Frontal cortex (tissue), 4 donors: Measurements from ENCODE around the gene POU2F3. TPM values are rescaled to one million over a fixed set of nuclear protein-coding genes. Genes with fewer than 3 reads are reported as not detected.

Experiments used
- DNase-seq, 2 donors: peaks; one replicate each; pipeline ENCODE4 v3.0.0; 2012; ENCODE audit warnings: low spot score in 2 of 2
- FAIRE-seq: peaks from 2 replicates; lab custom pipeline; 2012; peaks lifted over from hg19 to GRCh38; lab: Jason Lieb, UNC
- total RNA-seq: library from RNA; depleted of rRNA; stranded (reverse); fragments of >200 nt; gene quantifications from one replicate; pipeline ENCODE4 v1.2.3, GENCODE V29; 2014
- donor health status: control.
- donor health status: control.
- donor health status: control.

The POU2F3 gene
- total RNA-seq, 1 donor from 2014 or later: 0.41 TPM

DNA sequence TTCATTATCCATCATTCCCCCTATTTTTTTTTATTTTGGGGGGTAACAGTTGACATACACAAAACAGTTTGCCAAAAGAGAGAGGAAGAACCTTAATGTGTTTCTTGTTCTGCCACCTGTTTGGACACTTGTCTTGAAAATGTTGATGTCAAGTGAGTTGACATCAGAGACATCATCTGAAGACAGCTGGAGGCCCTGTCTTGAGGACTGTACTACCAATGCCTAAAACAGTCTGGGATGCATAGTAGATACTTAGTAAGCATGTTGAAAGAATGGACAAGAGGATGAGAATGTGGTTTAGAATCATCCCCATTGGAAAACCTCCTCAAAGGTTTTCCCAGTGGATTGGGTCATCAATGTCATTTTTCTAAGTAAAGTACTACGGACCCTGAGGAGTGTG is 93.9 kb downstream of the POU2F3 start:
- FAIRE-seq: no peak
- DNase-seq: no peak

DNA sequence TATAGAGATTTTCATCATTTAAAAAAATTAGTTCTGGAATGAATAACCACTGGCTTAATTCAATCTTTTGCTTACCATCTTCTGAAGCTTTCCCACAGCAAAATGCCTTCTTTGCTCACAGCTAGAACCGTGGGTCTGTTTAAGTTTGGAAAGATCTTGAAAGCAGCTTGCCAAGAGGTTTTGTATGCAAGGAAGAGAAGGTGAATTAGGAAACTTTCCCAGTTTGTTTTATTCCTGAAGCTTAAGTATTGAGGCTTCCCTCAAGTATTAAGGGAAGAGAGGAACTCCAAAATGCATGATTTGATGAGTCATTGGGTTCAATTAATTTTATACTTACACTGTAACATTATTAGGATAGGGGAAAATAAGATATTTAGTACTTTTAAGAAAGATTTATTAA is 94.4 kb downstream of the POU2F3 start:
- DNase-seq (no peak), FAIRE-seq (no peak)

DNA sequence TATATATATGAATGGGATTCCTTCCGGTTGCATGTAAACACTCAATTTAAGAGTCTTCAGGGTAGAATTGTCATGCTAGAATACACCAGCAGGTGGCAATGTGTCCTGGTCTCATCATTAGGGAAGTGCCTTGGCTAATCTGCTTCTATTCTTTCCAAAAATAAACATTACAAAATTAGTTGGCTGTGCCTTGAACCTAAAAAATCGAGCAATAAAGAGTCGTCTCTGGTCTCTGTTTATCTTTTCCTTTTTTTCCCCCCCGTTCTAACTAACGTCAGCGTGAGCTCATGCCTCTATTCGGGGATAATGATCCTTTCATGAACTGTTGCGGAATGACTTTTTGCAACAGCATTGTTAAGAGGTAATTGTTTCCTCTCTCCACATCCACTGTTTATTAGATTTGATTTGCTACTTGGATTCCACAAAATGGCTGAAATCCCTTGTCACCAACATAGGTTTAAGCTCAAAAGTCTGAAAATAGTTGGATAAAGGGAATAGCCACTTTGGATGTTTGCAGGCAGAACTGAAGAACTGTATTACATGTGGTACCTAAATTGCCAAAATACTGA is 95.0 kb downstream of the POU2F3 start:
- DNase-seq (peak; percentile 59 to 74), FAIRE-seq (peak; percentile 15)

DNA sequence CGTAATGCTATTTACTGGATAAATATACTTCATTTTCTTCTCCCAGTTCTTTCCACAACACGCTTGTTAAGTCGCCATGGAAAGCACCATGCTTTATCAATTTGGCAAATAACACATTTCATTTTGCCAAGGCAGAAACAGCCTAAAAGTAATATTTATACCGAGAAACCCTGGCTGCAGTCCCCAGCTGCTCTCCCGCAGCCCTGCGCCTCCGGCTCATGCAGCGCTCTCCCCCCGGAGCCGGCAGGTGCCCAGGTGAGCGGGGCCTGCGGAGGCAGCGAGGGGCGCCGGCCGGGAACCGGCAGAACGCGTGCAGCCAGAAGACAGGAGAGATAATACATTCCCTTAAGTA is 95.6 kb downstream of the POU2F3 start:
- FAIRE-seq (no peak), DNase-seq (no peak)

DNA sequence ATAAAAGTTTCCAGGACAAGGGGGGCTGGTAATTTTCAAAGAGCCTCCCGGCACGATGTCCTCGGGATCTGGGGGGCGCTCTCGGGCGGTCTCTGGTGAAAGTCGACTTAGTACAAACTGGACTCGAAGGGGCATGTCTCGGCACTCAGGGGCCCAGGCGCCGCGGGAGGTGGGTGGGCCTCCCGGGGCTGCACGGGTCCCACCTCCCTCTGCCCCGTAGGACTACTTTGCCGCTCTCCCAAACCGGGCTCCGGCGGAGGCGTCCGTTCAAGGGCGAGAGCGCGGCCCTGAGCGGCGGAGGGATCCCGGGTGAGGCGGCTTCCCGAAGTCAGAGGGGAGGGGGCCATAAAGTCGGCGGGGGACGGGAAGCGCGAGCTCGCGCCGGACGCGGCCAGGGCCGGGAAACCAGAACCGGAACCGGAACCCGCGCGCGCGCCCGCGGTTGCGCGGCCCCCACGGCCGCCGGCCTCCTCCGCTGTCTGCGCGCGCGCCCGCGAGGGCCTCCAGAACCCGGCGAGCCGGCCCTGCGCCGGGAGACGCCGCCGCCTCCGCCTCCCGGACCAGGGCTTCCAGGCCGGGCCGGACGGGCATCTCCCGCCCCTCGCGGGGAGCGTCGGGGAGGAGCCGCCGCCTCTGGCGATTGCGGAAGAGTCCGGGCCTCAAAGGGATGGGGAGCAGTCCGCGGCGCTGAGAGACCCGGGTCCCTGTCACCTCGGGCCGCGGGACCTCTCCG is 96.1 kb downstream of the POU2F3 start, which contains the start of gene ARHGEF12:
TSS of gene ARHGEF12 (plus strand) at position 506 of the 733 bp plus-strand sequence. CDS start 831 bp downstream, outside the sequence.
- DNase-seq (peak; percentile 89 to 96), FAIRE-seq (no peak)

DNA sequence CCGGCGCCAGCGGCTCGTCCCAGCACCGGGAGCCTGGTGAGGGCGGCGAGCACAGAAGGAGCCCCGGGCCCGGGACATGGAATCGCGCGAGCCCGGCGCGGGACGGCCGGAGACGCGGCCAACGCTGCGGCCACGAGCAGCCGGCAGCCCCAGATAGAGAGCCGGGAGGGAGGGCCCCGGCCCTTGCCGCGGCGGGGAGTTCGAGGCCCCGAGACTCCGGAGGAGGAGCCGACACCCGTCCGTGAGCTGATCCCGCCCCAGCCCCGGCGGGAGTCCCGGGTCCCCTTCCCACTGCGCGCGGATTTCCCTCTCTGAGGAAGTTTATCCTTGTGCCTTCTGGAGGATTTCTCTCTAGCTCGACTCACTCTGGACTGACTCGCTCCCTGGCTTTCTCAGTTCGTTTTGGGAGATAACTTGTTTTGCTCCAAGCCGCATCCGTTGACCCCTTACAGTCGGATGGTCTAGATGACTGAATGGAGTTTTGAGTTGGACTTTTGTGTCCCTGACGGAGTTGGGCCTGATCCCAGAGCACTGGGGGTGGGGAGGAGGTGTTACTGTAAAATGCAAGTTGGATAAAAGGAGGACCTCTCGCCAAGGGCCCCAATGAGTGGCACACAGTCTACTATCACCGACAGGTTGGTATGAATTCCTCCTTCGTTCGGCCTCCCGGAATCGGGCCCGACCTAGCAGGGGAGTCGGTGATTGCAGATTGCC is 96.9 kb downstream of the POU2F3 start:
- FAIRE-seq: no peak
- DNase-seq: no peak

DNA sequence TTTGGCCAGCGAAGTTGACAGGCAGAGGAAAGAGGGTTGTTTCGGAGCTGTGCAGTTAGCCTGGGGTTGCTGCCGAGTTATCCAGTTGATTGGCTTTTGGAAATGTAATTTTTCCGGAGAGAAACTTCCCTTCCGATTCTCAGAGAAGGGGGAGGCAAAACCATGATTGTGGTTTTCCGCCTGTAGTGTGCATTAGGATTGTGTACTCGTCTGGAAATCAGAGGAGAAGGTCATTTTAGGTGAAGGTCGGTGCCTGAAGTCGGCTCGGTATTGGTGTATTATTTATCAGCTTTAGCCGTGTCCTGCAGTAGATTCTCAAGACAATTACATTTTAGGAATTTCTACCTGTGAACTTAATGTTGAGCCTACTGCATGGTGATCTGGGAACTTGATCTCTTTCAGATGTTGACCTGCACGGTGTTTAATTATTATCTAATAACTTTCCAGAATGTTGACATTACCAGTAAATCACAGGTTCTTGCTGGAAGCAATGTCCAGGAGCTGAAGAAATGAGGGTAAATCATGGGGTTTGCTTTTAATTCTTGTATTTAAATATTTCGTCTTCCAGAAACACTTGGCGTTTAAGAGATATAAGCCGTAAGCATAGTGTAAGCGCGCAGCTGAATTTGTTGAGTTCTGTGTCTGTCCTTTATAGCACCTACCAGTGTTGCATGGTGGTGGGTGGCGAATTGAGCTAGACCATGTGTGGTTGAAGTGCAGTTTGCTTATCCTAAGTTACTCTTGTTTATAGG is 97.6 kb downstream of the POU2F3 start:
- FAIRE-seq: no peak
- no peak for DNase-seq

DNA sequence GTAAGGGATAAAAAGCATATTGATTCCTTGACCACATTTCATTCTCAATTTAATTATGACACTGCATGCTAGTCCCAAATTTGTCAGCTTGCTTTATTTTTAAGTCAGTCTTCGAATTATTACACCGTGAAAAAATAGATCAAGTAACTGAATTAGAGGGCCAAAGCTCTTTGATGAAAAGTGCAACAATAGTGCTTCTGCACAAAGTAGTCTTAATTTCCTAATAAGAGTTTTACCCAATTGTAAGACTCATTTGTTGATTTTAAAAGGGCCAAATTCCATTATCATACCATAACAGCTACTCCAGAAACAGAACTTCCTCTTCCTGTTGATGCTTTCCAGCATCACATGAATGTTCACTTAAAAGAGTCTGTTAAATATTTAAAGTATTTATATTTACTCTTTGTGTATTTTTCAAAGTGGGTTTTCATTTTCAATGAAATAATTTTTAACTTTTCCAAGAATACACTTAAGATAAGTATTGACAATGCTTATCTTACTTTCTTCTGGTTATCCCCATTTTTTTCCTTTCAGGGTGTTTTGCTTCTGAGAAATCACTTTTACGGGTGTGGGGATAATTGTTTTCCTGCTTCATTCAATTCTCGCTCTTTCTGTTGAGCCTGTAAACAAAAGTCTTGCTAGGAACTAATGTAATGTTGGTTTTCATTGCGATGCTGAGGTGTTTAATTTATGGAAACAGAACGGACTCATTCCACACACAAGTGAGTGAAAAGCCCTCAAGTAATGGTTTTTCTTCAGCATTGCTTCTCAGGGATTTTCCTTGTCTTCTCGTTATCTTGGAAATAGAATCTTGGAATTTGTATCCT is 98.4 kb downstream of the POU2F3 start:
- DNase-seq (no peak), FAIRE-seq (no peak)

DNA sequence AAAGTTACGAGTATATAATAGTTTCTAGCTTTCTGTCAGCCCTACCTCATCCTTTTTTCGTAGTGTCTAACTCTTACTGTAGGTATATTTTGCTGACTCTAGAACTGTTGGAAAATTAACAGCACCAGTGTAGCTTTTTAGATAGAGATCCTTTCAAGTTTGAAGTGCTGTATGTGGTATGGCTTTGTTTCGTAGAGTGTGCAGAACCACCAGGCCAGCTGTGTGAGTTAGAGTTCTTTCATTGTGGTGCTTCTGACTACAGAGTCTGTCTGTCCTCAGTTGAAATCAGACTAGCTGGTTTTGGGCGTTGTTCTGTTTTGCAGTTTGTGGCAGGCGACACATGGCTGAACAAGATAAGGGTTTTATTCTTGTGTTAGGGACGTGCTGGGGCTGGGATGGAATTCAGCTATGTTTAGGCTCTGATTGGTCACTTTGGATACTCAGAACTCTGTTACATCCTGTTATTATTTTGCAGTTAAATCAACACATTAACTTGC is 99.5 kb downstream of the POU2F3 start:
- DNase-seq (no peak), FAIRE-seq (no peak)

DNA sequence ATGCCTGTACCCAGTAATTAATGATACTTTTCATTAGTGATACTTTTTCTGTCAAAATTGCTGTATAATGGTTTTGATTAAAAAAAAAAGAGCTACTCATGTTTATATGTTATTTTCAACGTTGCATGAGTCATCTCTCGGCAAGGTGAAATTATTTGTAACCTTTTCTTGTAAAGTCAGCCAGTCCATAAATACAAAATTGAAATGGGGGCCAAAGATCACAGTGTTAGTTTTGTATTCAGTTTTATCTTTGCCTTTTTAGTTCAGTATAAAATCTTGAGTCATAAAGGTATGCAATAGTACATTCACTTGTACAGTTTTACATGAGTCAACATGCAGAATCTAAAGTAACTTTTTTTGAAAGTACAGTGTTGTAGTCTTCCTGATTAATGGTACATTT is 100.6 kb downstream of the POU2F3 start:
- DNase-seq (no peak), FAIRE-seq (no peak)

DNA sequence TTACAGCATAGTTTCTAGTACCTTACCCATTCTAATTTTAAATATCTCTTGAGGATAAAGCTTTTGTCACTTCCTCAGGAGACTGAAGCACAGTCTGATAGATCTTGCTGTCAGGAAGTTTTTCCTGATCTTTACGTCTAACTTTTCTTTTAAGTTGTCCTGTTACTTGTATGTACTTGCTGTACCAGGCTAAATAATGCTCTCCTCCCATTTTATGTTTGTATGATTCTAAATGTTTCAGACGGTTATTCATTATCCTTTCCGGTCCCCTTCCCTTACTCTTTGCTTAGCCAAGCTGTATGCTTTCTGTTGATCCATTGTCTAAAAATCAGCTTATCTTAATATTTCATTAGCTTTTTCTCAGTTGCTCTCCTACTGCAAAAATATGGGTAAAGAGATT is 102.3 kb downstream of the POU2F3 start:
- FAIRE-seq (no peak), DNase-seq (no peak)

DNA sequence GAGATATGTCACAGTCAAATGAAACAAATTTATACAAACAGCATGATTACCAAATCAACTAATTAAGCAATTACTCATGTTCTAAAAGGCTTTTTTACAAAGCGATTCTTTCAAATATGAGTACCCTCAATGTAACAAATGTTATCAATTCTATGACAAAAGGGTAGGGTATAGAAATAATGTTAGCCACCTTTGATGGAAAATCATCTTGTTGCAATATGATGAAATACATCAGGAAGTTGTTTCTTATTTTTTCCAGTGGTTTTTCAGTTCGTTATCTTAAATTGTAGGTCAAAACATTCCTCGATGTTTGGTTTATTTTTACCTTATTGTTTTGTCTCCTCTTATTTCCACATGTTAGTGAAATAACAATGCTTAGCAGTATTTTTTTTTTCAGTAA is 102.7 kb downstream of the POU2F3 start:
- DNase-seq: no peak
- FAIRE-seq: no peak

DNA sequence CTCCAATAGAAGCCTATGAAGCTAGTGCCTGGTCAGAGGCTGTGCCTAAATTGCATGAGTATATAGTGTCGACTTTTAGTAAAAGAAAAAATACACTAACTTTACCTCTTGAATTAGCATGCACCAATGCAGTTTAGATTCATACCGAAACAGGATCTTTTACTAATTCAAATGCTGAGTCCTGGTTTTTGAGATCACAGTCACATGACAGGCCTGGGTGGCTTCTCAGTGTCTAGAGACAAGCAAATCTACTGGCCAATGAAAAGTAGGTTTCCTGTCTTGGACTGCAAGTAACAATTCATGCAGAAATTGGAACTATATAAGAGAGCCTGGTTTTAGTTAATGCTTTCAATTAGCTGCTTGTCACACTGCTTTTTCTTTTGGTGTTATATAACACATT is 103.5 kb downstream of the POU2F3 start:
- DNase-seq: no peak
- FAIRE-seq: no peak

DNA sequence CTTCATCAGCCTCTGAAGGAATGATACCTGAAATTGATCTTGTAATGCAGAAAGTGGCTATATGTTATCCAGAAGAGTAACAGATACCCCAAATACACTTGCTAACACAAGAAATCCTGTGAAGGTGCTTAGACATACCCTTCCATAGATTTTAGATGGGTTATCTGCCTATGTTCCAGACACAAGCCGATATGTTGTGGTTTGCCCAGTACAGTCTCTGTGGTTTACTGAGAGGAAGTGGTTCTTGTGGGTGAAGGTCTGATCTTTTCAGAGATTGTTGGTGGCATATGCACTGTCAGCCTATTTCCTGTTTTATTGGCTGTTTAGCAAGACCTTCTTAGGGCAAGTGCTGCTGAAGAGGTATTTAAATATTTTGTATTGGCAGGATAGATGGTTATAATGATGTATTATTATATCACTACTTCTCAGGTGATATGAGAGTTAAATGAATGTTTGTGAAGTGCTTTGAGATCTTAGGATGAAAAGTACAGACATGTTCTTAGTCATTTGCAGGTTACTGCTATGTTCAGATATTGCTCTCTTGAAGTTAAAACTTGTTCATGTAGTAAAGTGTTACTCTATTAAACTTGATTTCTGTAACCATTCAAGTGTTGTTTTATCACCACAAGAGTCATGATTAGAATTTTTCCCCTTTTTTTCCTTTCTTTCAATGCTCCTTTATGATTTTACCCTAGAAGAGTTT is 104.5 kb downstream of the POU2F3 start:
- DNase-seq (no peak), FAIRE-seq (no peak)

DNA sequence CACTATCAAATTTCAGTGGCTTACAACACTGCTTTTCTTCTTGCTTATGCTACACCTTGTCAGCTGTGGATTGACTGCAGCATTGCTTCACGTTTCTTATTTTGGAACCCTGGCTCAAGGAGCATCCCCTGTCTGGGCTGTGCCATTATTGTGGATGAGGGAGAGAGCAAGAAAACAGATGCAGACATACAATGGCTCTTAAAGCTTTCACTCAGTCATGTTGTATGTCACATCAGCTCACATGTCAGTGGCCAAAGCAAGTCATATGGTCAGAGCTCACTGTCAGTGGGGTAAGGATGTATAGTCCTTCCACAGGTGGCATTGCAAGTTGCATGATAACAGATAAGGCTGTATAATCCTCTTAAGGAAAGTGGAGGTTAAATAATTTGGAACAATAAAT is 106.3 kb downstream of the POU2F3 start:
- DNase-seq: no peak
- FAIRE-seq: no peak

DNA sequence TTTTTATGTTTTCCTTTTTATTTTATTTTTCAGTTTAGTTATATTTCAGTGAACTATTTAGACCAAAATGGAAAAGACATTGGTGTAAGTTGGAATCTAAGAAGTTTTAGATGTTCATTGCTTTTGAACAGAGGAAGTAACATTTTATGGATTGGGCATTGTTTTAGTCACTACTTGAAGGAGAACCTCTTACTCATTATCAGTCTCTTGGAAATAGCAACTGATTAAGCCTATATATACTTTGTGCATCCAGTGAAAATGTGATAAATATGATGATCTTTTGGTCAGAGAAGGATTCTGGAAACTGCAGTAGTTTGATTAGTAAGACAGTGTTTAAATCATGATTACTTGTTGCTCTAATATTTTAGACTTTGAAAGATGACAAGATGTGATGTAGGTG is 110.7 kb downstream of the POU2F3 start:
- no peak for FAIRE-seq

DNA sequence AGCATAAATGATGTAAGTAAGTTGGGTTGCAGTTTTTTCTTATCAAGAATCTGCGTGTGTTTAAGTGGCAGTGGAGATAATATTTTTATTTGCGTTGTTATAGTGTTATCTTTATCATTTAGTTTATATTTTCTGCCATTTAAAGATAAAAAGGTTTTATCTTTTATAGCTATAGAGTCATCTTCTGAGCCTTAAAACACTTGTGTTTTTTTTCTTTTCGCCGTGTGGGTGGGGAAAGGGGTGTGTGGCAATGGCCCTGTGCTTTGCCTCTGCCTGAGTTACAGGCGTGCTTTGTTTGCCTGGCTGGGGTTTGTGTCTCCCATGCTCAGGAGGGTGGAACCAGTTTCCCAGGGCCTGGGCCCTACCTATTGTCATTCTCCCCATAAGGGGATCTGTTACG is 112.5 kb downstream of the POU2F3 start:
- FAIRE-seq (no peak), DNase-seq (no peak)

More for the DNA sequence above, 110.7 kb downstream of the POU2F3 start:
- no peak for DNase-seq

DNA sequence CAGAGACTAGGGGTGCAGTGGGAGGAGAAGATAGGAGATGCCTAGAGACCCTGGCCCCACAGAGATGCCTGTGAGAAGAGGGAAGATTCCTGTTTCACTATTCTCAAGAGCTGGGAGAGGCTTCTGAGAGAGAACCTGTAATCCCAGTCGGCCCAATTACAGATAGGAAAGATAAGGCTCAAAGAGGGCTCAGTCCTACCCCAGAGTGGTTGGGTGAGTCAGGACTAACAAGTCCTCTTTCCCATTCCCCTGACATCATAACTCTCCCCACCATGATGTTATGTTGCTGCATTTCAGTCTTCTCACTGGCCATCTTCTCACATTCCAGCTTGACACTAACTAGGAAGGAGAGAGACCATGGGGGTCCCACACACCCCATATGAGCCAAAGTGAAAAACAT is 114.1 kb downstream of the POU2F3 start:
- DNase-seq (no peak), FAIRE-seq (no peak)

DNA sequence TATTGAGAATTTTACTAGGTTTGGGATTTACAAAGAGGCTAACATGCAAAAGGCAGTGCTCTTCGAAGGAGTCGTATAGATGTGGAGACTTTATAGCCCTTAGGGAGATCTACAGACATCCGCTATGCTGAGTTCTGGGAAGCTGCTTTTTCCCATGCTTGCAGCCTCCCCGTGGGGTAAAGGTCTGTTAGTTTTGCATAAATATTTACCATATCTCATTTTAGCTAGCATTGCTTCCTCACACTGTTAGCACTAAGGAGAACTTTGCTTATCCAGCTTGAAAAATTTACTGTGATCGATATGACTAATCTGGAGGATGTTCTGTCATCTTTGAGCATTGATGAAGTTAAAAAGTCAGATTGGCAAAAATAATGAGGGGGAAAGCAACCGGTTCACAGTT is 114.8 kb downstream of the POU2F3 start:
- no peak for DNase-seq
- FAIRE-seq: no peak
